DOHH2 (cell line): ENCODE results near the gene TMEM37.

Experiments
- H3F3A ChIP-seq: fragments of 200-600 bp; sonication (generic), shearing (Covaris generic); 2 replicates; pipeline ENCODE4 v1.6.0; 2016; ENCODE audit warnings: antibody characterized with exemption, mild to moderate bottlenecking; ENCODE audit not compliant: control insufficient read depth, insufficient read depth
- H3K27ac ChIP-seq: fragments of 200-600 bp; sonication (generic); 2 replicates; pipeline ENCODE4 v1.5.1; 2014; ENCODE audit warnings: low read depth, mild to moderate bottlenecking, low read length, moderate library complexity
- H3K27me3 ChIP-seq: fragments of 200-600 bp; sonication (generic); 2 replicates; pipeline ENCODE4 v1.6.1; 2014; ENCODE audit warnings: mild to moderate bottlenecking, low read length, mixed read lengths; ENCODE audit not compliant: control insufficient read depth
- H3K36me3 ChIP-seq: fragments of 200-600 bp; sonication (generic); 2 replicates; pipeline ENCODE4 v1.6.1; 2014; ENCODE audit warnings: mild to moderate bottlenecking, low read length, moderate library complexity, mixed read lengths; ENCODE audit not compliant: control insufficient read depth
- H3K4me1 ChIP-seq: fragments of 200-600 bp; sonication (generic); 2 replicates; pipeline ENCODE4 v1.6.1; 2014; ENCODE audit warnings: mild to moderate bottlenecking, low read length, mixed read lengths; ENCODE audit not compliant: control insufficient read depth
- H3K4me2 ChIP-seq: fragments of 200-600 bp; sonication (generic); 2 replicates; pipeline ENCODE4 v1.6.0; 2014; ENCODE audit warnings: mild to moderate bottlenecking, low read length, moderate library complexity
- H3K4me3 ChIP-seq: fragments of 200-600 bp; sonication (generic); 2 replicates; pipeline ENCODE4 v1.5.1; 2014; ENCODE audit warnings: mild to moderate bottlenecking, low read length, mixed read lengths
- H3K79me2 ChIP-seq: fragments of 200-600 bp; sonication (generic); 2 replicates; pipeline ENCODE4 v1.6.1; 2014; ENCODE audit warnings: mild to moderate bottlenecking, low read length, mixed read lengths; ENCODE audit not compliant: control insufficient read depth
- H3K9me2 ChIP-seq: fragments of 200-600 bp; sonication (generic); replicated peaks from 2 replicates; pipeline ENCODE4 v1.6.1; 2014; ENCODE audit warnings: mild to moderate bottlenecking, low read length, mixed read lengths; ENCODE audit not compliant: control insufficient read depth
- H3K9me3 ChIP-seq: fragments of 200-600 bp; sonication (generic); 2 replicates; pipeline ENCODE4 v1.6.1; 2014; ENCODE audit warnings: antibody characterized with exemption, low read length, mixed read lengths; ENCODE audit not compliant: control insufficient read depth, insufficient read depth
- H4K20me1 ChIP-seq: fragments of 200-600 bp; sonication (generic); 2 replicates; pipeline ENCODE4 v1.6.0; 2014; ENCODE audit warnings: low read depth, mild to moderate bottlenecking, antibody characterized with exemption, low read length, moderate library complexity; ENCODE audit not compliant: control insufficient read depth, insufficient read depth
- EZH2phosphoT487 ChIP-seq: fragments of 200-600 bp; sonication (generic); IDR thresholded peaks from 2 replicates; pipeline ENCODE4 v1.6.1; 2017; ENCODE audit warnings: borderline replicate concordance, mild to moderate bottlenecking, antibody characterized with exemption, low read length, moderate library complexity, mixed read lengths
- TF ChIP-seq, protein P1 (sequence below): fragments of 200-600 bp; sonication (generic); IDR thresholded peaks from one replicate; pipeline ENCODE4 v1.5.1; 2014; ENCODE audit warnings: antibody characterized with exemption, mild to moderate bottlenecking, low read depth, low read length; ENCODE audit not compliant: poor library complexity, severe bottlenecking

Gene TMEM37

DNA sequence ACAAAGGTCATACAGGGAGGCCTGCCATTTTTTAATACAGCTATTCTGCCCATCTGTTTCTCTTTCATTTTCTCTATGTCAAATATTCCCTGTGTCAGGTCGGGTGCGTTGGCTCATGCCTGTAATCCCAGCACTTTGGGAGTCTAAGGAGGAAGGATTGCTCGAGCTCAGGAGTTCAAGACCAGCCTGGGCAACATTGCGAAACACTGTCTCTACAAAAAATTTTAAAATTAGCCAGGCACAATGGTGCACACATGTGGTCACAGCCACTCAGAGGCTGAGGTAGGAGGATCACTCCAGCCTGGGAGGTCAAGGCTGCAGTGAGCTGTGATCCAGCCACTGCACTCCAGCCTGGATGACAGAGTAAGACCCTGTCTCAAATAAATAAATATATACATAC is 34.7 kb downstream of the TMEM37 start:
- no peaks in the 10 kb centered on the region for H3K79me2 ChIP-seq

DNA sequence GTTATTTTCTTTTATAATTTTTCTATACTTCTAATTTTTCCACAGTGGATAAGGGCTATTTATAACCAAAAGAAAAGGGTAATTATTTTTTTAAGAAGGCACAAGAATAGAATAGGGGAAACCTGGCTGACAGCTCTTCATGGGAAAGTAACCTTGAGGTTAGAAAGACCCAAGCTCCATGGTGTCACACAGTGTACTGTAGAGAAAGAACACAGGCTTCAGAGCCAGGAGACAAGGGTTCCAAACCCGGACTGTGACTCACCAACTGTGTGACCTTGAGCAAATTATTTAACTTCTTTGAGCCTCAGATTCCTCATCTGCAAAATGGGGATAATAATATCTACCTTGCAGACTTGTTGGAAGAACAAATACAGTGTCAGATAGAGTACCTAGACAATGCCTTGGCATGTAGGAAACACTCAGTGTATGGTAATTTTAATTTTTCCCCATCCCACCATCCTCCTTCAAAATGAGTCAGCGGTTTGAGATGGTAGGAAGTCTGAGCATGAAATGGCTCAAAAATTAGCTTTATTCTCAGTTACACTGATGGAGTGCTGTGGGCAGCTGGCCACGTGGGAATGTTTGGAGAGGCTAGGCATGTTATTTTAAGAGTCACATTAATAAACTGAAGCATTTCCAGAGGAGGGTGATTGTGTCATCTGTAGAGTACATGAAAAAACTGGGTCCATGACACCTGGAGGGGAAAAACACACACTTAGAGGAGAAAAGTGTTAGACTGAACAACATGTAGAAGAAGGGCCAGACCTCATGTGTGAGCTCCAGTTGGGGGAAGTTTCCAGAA is 36.7 kb downstream of the TMEM37 start:
- no peak overlapping the region for H3K27ac ChIP-seq
- no peak overlapping the region for H3K4me2 ChIP-seq
- H3K4me1 ChIP-seq, result no peaks in the 10 kb centered on the region
- H3K79me2 ChIP-seq, result no peaks in the 10 kb centered on the region
- TF ChIP-seq, protein P1, sequence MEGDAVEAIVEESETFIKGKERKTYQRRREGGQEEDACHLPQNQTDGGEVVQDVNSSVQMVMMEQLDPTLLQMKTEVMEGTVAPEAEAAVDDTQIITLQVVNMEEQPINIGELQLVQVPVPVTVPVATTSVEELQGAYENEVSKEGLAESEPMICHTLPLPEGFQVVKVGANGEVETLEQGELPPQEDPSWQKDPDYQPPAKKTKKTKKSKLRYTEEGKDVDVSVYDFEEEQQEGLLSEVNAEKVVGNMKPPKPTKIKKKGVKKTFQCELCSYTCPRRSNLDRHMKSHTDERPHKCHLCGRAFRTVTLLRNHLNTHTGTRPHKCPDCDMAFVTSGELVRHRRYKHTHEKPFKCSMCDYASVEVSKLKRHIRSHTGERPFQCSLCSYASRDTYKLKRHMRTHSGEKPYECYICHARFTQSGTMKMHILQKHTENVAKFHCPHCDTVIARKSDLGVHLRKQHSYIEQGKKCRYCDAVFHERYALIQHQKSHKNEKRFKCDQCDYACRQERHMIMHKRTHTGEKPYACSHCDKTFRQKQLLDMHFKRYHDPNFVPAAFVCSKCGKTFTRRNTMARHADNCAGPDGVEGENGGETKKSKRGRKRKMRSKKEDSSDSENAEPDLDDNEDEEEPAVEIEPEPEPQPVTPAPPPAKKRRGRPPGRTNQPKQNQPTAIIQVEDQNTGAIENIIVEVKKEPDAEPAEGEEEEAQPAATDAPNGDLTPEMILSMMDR, result no peak
- TF ChIP-seq EZH2phosphoT487, result no peak
- no peaks in the 10 kb centered on the region for H3K36me3 ChIP-seq
- no peaks in the 10 kb centered on the region for H3K9me2 ChIP-seq
- no peak overlapping the region for H3K4me3 ChIP-seq
- no peaks in the 10 kb centered on the region for H3F3A ChIP-seq
- no peaks in the 10 kb centered on the region for H4K20me1 ChIP-seq
- peaks cover 12% of the 10 kb centered on the region for H3K27me3 ChIP-seq
- H3K9me3 ChIP-seq, result no peaks in the 10 kb centered on the region

More for the DNA sequence above, 34.7 kb downstream of the TMEM37 start:
- Histone ChIP-seq H3K9me3 (no peaks in the 10 kb centered on the region), H3K4me3 (no peak overlapping the region), H3K9me2 (no peaks in the 10 kb centered on the region), H3K4me1 (no peaks in the 10 kb centered on the region), H3K36me3 (no peaks in the 10 kb centered on the region), H3K27me3 (peaks cover 12% of the 10 kb centered on the region), H3F3A (no peaks in the 10 kb centered on the region), H3K27ac (no peak overlapping the region), H4K20me1 (no peaks in the 10 kb centered on the region), H3K4me2 (no peak overlapping the region)
- no peak for TF ChIP-seq EZH2phosphoT487
- TF ChIP-seq, protein P1, result no peak

DNA sequence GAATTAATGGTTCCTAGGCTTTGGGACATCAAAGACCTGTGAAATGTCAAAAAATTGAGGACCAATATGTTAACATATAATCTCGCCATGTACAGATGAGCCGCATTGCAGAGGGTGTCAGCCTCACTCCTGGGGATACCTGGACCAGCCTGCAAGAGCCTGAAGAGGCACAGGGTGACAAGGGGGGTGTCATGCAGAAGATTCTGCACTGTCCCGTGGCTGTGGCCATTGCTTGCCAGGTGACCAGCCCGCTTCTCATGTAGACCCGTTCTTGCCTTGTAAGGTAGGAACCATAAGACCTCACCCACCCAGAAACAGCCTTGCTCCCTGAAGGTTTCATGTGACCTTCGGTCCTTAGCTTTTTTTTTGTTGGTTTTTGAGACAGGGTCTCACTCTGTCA is 37.5 kb downstream of the TMEM37 start:
- Histone ChIP-seq H3K4me2 (no peak overlapping the region), H3K36me3 (no peaks in the 10 kb centered on the region), H3K4me3 (no peak overlapping the region), H3K9me3 (no peaks in the 10 kb centered on the region), H3K27ac (no peak overlapping the region), H3F3A (no peaks in the 10 kb centered on the region), H3K4me1 (no peaks in the 10 kb centered on the region), H3K27me3 (peaks cover 12% of the 10 kb centered on the region), H3K79me2 (no peaks in the 10 kb centered on the region), H3K9me2 (no peaks in the 10 kb centered on the region), H4K20me1 (no peaks in the 10 kb centered on the region)
- TF ChIP-seq EZH2phosphoT487, result no peak
- TF ChIP-seq, protein P1, result no peak
